NCI-H128 (cell line): ENCODE measurements around the gene DSN1.

Experiments
- DNase-seq: peaks from one replicate; lab custom pipeline; 2025; ENCODE audit not compliant: unreplicated experiment; lab: John Stamatoyannopoulos, UW

Gene DSN1

GRCh38 chr20:36796117-36796516 lies 22.6 kb upstream of the DSN1 start:
- no peak for DNase-seq

- no peak for DNase-seq
These were observed 22.1 kb upstream of the DSN1 start for GRCh38 chr20:36795691-36796090.

DNA sequence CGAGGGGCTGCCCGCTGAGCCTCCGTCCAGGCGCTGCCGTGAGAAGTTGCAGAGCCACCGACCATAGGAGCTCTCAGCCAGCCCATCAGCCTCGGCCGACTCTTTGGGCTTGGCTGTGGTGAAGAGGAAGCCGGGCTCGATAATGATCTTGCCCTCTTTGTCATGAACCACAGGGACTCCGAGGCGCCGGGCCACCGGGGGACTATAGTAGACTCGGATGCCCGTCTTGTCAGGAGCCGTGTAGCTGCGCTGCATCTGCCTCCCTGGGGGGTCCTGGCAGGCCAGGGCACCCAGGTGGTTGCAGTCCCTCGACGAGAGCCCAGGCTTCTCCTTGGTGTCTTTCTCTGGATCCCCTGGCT lies 20.5 kb upstream of the DSN1 start:
- no peak for DNase-seq

DNA sequence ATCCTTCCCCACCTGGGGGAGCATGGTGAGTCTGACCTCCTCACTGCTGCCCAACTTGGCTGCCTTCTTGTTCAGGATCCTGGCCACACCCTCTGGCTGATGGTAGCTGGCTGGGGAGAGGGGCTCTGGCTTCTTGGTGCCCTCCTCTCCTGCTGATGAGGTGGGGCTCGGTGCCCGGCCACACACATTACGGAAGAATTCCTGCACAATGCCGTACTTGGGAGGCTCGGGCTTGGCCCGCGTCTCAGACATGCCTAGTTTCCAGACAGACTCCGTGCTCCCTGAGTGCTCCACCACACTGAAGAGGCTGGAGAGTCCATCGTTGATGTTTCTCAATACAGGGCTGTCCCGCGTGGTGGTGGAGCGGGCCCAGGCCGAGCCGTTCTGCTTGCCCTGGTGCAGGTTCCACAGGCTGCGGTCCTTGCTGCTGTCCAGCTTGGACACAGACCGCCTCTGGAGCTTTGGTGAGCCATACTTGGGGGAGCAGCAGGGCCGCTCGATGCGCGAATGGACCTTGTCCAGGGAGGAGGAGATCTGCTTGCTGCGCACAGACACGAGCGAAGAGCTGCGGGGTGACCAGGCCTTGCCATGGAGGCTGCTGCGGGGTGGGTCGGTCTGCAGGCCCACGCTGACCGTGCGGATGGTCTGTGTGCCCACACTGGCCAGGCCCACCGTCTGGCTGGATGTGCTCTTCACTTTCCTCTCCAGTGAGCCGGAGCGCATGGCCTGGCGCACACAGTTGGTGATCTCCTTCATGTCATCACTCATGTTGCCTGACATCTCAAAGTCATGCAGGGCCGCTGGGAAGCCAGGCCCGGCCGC lies 19.9 kb upstream of the DSN1 start:
- no peak for DNase-seq

- DNase-seq = no peak
These were observed 18.9 kb upstream of the DSN1 start for GRCh38 chr20:36792422-36792821.

GRCh38 chr20:36791862-36792261 lies 18.3 kb upstream of the DSN1 start:
- no peak for DNase-seq

DNA sequence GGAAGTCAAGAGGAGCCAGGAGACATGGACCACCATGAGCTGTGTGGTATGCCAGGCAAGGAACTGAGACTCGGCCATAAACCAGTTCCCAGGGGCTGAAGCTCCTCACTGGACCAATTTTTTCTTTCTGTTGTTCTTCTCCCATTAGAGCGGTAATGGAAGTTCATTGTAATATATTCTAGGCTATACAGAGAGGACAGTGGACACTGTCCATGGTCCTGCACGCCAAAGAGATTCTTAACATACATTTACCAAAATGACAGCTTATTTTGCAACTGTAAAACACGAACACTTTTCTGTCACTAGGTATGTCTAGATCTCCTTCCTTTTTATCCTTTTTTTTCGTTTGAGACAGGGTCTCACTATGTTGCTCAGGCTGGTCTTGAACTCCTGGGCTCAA lies 13.1 kb upstream of the DSN1 start:
- DNase-seq = no peak

GRCh38 chr20:36786246-36786645 lies 12.7 kb upstream of the DSN1 start:
- no peak for DNase-seq

DNA sequence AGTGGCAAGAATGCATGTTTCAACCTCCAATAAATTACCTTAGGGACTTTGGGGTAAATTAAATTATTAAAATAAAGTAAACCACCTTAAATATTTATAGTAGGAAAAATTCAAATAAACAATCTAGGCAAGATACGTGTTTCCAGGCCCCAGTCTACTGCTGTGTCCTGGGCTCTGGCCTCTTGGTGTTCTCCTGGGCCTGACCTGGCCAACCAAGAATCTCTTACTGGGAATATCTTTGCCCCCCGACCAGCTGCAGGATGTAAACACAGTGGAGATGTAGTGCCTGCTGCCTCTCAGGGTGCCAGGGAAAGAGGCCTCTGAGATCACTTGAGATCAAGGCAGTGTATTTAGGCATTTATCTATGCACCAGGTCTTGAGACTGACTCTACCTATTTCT lies 11.7 kb upstream of the DSN1 start:
- DNase-seq = no peak

DNA sequence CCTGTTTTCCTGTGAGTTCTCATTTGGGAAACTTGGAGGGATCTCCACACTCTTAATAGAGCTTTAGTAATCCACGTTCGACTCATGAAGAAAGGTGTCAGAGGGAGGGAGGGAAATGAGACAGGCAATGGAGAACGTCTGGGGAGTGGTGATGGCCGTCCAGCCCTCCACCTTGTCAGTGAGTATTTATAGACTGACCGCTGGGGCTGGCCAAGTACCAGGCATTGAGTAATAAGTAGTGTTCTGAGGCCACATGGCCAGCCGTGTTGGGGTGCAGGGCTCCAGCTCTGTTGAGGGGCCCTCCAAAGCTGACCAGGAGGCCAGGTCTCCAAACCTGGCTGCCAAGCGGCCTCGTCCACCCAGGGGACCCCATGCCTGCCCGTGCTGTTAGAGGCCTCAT lies 11.3 kb upstream of the DSN1 start:
- DNase-seq = no peak

GRCh38 chr20:36784116-36784515 lies 10.6 kb upstream of the DSN1 start:
- no peak for DNase-seq

- DNase-seq = no peak
These were observed 6.1 kb upstream of the DSN1 start for GRCh38 chr20:36779656-36780025.

- DNase-seq = no peak
These were observed 5.5 kb upstream of the DSN1 start for GRCh38 chr20:36778831-36779655.

GRCh38 chr20:36777576-36777975 lies 4.0 kb upstream of the DSN1 start:
- no peak for DNase-seq

DNA sequence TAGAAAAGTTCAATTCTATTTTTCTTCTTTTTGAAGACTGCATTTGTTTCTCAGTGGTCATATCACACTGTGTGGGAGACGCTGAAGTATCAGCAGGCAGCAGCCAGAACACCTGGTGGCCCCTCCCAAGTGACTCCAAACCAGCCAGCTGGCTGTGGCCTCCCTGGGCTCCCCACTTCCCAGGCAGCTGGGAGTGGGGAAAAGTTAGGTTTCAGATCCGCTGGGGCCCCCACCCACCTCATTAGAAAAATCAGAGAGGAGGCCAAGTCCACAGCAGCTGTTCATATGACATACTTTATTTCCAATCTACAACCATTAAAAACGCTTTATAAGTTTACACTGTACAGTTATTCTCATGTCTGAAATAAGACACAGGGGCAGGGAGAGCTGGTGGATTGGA lies 3.6 kb upstream of the DSN1 start:
- no peak for DNase-seq

DNA sequence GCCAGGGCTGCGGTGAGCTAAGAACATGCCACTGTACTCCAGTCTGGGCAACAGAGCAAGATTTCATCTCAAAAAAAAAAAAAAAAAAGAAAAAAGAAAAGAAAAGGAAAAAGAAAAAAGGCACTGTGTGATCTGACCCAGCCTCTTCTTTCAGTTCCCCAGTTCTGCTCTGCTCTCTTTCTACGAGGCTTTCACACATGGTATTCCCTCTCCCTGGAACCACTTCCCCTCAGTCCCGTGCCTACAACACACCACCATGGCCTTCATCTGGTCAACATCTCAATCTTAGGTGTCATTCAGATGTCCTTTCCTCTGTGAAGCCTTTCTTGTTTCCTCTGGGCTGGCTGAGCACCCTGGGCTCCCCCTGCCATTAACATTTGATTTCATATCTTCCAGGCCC lies 2.3 kb upstream of the DSN1 start:
- no peak for DNase-seq

DNA sequence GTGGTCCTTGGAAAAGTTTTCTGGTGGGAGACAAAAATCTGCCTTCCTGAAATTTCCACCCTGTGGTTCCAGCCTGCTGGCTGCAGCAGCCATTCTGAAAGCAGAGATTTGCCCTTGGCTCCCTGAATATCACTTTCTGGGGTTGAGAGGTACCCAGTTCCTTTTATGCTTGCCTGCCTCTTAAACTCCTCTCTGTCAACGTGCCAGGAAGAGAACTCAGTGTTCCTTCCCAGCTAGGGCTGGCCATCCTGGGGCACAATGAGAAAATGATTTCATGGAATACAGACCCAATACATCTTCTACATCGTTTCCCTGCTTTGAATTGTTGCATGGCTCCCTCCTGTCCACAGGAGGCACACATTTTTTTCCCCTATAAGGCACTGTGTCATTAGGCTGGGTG lies 1.6 kb upstream of the DSN1 start:
- DNase-seq = no peak

GRCh38 chr20:36773107-36773596 lies 411 bp downstream of the DSN1 start:
- DNase-seq = no peak

DNA sequence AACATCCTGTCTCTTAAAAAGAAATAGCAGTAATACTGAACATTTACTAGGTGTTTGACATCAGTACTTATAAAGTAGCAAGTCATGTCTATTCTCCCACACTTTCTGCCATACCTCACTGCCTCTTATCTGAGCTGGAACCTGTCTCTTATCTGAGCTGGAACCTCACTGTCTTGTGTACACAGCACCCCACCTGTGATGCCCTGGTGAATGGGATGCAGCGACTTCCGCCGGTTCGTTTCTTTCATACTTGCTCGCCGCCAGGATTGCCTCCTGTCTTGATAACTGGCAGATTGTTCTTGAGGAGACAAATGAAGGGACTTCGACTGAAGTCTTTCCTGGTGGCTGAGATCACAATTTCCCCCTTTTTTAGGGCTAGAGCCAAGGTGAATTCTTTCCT lies 2.9 kb downstream of the DSN1 start:
- no peak for DNase-seq

GRCh38 chr20:36768768-36769430 lies 4.7 kb downstream of the DSN1 start:
- DNase-seq = no peak

- no peak for DNase-seq
These were observed 12.4 kb downstream of the DSN1 start for GRCh38 chr20:36761125-36761524.

GRCh38 chr20:36760647-36761046 lies 12.9 kb downstream of the DSN1 start:
- no peak for DNase-seq
